ENCODE results near the gene BST1. TPM values are rescaled to one million over a fixed set of nuclear protein-coding genes. Genes with fewer than 3 reads are reported as not detected.

The BST1 gene
- total and polyA plus RNA-seq, 2 of the 8 experiments (the other 6 are each of a cell fraction or from before 2014, with no cell fraction given) = 0.52 to 0.54 TPM

DNA sequence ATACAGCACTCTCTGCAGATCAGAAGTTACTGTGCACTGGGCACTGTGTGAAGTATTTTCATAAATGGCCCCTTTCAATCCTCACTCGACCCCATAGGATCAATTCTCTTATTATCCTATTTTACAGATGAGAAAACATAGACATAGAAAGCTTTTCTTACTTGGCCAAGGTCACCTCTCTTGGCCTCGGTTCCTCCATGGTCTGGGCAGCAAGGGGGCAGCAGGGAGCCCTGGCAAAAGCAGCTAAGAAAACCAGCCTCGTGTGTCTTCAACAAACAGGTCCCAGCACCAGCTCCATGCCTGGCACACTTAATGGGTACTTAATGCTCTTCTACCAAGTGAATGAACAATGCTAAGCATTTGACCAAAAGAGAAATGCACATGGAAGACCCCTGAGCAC is 34.4 kb downstream of the BST1 start (continued):
- TF ChIP-seq NRF1 (IDR thresholded peaks at IDR 0.05; ENCODE audit: low read depth, low read length) (no peak), SP1 (IDR thresholded peaks at IDR 0.05; ENCODE audit: low read depth, low read length) (no peak), SRF (IDR thresholded peaks at IDR 0.05; ENCODE audit: low read depth, low read length) (no peak), CEBPB (IDR thresholded peaks at IDR 0.05; ENCODE audit: low read depth, low read length) (no peak), RXRA (IDR thresholded peaks at IDR 0.05; ENCODE audit: insufficient read depth, low read depth, low read length) (no peak), ZNF274 (IDR thresholded peaks at IDR 0.05; ENCODE audit: borderline replicate concordance, extremely low read depth, low read length) (no peak), KDM1A (IDR thresholded peaks at IDR 0.05; ENCODE audit: borderline replicate concordance, low read length) (no peak), MAFK (IDR thresholded peaks at IDR 0.05; ENCODE audit: low read depth, low read length) (no peak)
